GM10266 (cell line): ENCODE data around the gene DSC2.

Experiments used
- DNase-seq: peaks from one replicate; pipeline ENCODE4 v3.0.0; 2012; ENCODE audit errors: extremely low spot score
- CTCF ChIP-seq: IDR thresholded peaks from 2 replicates; pipeline ENCODE4 v1.5.1; 2012; ENCODE audit warnings: mild to moderate bottlenecking, low read depth; ENCODE audit not compliant: control insufficient read depth, insufficient read depth; ENCODE audit errors: missing control alignments

The DSC2 gene

GRCh38 chr18:31057917-31058316 is 44.3 kb downstream of the DSC2 start:
- no peak for DNase-seq
- no peak for TF ChIP-seq CTCF

- no peak for TF ChIP-seq CTCF
- no peak for DNase-seq
Measured at GRCh38 chr18:31057051-31057450, 45.2 kb downstream of the DSC2 start.

GRCh38 chr18:31056296-31056695 is 45.9 kb downstream of the DSC2 start:
- no peak for TF ChIP-seq CTCF
- DNase-seq: no peak

GRCh38 chr18:31050635-31051034 is 51.6 kb downstream of the DSC2 start:
- DNase-seq: peak; percentile 19

GRCh38 chr18:31049189-31049588 is 53.0 kb downstream of the DSC2 start:
- TF ChIP-seq CTCF: no peak
- DNase-seq: no peak

More at GRCh38 chr18:31050635-31051034, 51.6 kb downstream of the DSC2 start:
- no peak for TF ChIP-seq CTCF

GRCh38 chr18:31048216-31048615 is 54.0 kb downstream of the DSC2 start:
- no peak for DNase-seq
- no peak for TF ChIP-seq CTCF

- DNase-seq: no peak
- no peak for TF ChIP-seq CTCF
Measured at GRCh38 chr18:31046916-31047315, 55.3 kb downstream of the DSC2 start.

- no peak for DNase-seq
- TF ChIP-seq CTCF: no peak
Measured at GRCh38 chr18:31045599-31045998, 56.6 kb downstream of the DSC2 start.
